HG03521 (cell line): Measurements from ENCODE around the gene KRT40.

Experiments used
- ATAC-seq: cut with Tn5 transposase; IDR thresholded peaks from one replicate; pipeline ENCODE4 v1.9.1; 2021; ENCODE audit warnings: mild to moderate bottlenecking, moderate library complexity; ENCODE audit not compliant: unreplicated experiment

The KRT40 gene

DNA sequence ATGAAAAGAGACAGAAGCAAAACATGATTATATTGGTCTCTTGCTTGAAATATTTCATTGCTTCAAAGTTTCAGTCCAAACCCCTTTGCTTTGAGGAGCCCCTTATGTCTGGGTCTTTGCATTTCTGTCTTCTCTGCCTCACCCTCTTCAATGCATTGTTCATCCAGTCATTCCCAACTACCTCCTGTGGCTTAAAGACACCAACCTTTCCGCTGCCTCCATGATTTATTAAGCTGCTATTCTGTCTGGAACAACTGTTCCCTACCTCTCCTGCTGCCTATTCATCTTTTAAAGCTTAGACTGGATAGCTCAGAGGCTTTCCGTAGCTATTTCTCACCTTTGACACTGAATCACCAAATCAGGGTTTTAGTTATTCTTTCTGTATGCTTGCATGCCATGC, 13.2 kb upstream of the KRT40 start:
- no peak for ATAC-seq

GRCh38 chr17:40996829-40997228, 12.7 kb upstream of the KRT40 start:
- no peak for ATAC-seq

- ATAC-seq: no peak
Observed at GRCh38 chr17:40995116-40995515, 11.0 kb upstream of the KRT40 start.

DNA sequence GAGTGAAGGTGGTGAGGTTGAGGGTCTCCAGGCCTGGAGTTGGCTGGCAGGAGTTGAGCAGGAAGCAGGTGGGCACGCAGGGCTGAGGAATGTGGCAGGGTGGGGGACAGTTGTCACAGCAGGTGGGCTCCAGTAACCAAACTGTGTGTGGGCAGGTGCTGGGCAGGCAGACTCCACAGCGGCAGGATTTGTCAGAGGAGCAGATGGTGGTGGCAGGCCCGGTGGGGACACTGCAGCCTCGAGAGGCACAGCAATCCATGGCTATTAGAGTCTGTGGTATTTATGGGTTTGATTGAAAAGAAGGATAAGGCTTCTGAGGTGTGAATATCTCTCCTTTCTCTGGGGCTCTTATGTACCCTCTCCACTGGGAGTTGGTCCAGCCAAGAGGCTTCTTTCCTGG, 9.7 kb upstream of the KRT40 start, which contains the start of gene KRTAP3-3:
KRTAP3-3 (minus strand) TSS at position 326 of the 400 bp plus-strand sequence; CDS start at position 259, 67 bp downstream.
- ATAC-seq: no peak

DNA sequence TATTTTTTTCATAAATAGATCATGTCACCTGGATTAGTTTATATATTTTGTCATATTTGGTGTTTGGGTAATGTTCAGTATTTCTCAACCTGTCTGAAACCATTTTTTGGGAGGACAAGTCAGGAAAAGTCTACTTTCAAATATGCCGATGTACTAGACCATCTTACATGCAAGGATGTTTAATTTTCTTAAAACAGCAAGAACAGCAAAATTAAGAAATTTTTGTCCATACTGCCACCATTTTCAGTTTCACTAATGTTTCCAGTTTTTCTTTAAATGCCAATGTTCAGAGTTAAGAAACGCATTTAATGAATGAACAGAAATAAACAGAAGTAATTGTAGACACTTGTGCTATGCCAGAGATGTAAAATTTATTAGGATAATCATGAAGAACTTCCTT, 9.0 kb upstream of the KRT40 start:
- no peak for ATAC-seq

DNA sequence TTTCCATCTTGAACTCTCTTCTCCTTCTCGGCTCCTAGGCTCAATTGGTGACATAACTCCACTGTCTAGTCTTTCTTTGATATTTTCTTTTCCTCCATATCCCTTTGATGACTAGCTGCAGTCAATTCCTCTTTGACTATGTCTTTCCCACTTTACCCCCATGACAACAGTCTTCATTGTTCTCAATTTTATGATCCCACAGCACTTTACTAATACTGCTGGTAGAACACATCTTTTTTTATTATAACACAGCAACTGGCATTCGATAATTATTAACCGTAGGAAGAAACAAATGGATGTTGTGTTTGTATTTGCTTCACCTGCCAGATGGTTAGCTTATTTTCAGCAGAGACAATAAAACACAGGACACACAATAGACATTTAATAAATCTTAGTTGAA, 8.5 kb upstream of the KRT40 start:
- no peak for ATAC-seq

DNA sequence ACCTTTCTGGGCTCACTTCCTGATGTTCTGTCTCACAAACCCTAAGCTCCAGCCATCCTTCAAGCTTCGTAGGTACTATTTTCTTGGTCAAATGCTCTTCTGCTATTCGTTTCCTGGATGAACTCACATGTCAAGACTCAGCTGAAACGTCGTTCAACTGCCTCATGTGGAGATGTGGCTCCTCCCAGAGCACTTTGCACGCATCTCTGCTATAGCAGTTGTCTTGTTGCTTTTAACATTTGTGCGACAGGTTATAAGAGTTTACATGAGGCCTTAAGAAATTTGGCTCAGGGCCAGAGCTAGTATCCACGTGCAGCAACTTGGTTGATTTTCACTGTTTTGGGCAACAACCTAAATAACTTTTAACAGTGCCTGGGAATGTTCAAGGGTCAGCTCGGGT, 2.8 kb upstream of the KRT40 start:
- no peak for ATAC-seq

DNA sequence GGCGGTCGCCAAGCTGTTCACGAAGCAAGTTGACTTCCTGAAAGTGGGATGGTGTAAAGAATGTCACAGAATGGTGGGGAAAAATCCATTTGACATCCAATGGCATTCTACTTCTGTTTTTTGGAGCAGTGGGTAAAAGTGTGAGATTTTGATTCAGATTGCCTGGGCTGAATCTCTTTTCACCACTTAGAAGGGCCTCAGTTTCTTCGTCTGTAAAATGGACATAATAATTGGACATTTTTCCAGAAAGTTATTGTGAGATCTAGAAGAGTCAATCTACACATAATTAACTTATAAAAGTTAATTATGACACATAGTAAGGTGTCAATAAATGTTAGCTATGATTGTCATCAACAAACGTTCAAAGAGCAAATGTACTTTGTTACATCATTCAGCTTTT, 3.0 kb downstream of the KRT40 start:
- ATAC-seq: no peak

DNA sequence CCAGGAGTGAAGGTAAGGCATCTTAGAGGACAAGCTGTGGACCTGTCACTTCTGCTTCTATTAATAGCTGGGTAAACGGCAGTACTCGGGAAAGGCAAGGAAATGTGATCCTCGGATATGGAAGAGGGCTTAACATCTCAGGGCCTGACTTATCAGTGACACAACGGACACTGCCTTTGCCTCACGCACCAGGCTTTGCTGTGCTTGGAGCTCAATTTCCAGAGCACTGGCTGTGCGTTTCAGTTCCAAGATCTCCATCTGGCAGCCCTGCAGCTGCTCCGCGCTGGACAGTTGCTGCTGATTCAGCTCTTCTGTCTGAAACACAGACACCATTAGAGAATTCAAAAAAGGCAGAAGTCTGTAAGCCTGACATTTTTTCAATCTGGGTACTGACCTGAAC, 3.5 kb downstream of the KRT40 start:
- ATAC-seq: no peak

GRCh38 chr17:40980117-40980516, 4.0 kb downstream of the KRT40 start:
- no peak for ATAC-seq

DNA sequence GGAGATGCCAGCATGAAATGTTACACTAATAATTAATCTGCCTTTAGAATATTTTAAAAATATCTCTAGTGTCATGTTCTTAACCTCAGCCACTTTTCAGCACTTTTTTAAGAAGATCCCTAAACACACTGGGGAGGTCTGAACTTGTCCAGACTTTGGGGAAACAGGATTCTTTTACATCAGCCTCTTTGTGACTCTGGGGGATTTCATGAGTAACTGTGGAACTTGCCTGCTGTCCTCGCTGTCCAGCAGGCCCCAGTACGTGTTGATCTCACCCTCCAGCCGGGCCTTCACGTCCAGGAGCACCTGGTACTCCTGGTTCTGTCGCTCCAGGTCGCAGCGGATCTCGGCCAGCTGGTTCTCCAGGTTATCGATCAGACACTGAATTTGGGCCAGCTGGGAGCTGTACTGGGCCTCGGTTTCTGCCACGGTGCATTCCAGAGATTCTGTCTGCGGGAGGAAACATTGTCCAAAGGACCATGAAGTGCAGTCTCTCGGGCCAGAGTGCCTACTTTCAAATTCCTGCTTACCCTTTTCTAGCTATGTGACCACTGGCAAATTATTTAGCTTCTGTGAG, 5.5 kb downstream of the KRT40 start:
- ATAC-seq: no peak

DNA sequence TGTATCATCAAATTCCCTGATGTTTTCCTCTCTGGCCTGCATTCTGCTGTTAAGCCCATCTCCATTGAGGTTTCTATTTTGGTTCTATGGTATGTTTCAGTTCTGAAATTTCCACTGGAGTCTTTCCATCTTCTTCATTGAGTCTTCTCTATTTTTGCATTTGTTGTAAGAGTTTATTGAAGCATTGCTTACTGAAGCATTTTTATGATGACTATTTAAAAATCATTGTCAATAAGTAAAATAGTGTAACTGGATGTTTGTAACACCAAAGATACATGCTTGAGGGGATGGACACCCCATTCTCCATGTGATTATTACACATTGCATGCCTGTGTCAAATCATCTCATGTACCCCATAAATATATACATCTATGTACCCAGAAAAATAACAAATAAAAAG, 8.6 kb downstream of the KRT40 start:
- ATAC-seq: no peak

- ATAC-seq: no peak
Observed at GRCh38 chr17:40974366-40974765, 9.8 kb downstream of the KRT40 start.

DNA sequence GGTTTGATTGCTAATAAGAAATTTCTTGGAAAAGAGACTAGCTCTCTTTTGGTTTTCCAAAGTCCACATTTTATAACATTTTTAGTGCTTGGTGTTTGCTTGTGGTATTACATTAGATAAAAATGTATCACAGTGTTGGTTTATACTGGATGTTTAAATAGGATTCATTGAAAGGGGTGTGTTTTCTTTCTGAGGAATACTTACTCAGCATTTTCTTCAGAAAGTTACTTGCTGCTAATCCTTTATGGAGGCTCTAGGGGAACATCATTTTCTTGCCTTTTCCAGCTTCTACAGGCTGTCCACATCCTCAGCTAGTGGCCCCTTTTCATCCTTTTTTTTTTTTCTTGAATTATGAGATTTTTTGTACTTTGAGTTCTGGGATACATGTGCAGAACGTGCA, 16.5 kb downstream of the KRT40 start:
- no peak for ATAC-seq

GRCh38 chr17:40966848-40967247, 17.3 kb downstream of the KRT40 start, which contains the start of gene KRT39:
KRT39 (minus strand) TSS chr17:40966948; CDS start chr17:40966856, 92 bp downstream.
- ATAC-seq: no peak

- ATAC-seq: no peak
Observed at GRCh38 chr17:40963838-40964237, 20.3 kb downstream of the KRT40 start.

- ATAC-seq: no peak
Observed at GRCh38 chr17:40962059-40962561, 22.0 kb downstream of the KRT40 start.

- no peak for ATAC-seq
Observed at GRCh38 chr17:40961591-40961990, 22.5 kb downstream of the KRT40 start.

DNA sequence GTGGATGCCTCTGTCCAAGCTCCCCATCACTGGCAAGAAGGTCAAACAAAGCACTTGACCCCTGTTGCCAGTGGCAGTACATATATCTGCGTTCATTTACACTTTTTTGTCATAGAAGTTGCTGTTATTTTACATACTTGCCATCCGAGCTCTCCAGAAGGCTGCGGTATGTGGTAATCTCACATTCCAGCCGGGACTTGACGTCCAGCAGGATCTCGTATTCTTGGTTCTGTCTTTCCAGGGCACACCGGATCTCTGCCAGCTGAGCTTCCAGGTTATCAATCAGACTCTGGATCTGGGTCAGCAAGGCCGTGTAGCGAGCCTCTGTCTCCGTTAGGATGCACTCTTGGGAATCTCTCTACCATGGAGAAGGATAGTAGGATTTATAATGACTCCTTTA, 24.0 kb downstream of the KRT40 start:
- no peak for ATAC-seq

- no peak for ATAC-seq
Observed at GRCh38 chr17:40958086-40958953, 25.8 kb downstream of the KRT40 start.

- no peak for ATAC-seq
Observed at GRCh38 chr17:40956401-40957254, 27.5 kb downstream of the KRT40 start.
